ENCODE data around the gene L3MBTL3. TPM values are rescaled to one million over a fixed set of nuclear protein-coding genes. Genes with fewer than 3 reads are reported as not detected.

L3MBTL3 gene
- total RNA-seq, 4 donors from 2014 or later, result 3.1 to 6.7 (median 3.6) TPM

- TF ChIP-seq POLR2A (IDR thresholded peaks at IDR 0.05; ENCODE audit: low read depth), result no peak
- TF ChIP-seq EP300 (IDR thresholded peaks at IDR 0.05), result no peak
- no peak for TF ChIP-seq CTCF (IDR thresholded peaks at IDR 0.05)
- TF ChIP-seq POLR2AphosphoS5 (IDR thresholded peaks at IDR 0.05), result no peak
- Histone ChIP-seq H3K4me1 (no peaks in the 10 kb centered on the region), H3K9me3 (no peaks in the 10 kb centered on the region), H3K27ac (replicated peaks in 1 of 4) (no peak overlapping the region), H3K36me3 (no peaks in the 10 kb centered on the region), H3K27me3 (no peaks in the 10 kb centered on the region), H3K4me3 (no peak overlapping the region)
- intact Hi-C loops (cut with DNase I), result no loop called here
- 82% methylated on average over 6 of the region's 6 CpGs for WGBS
- DNase-seq (ENCODE audit: extremely low spot score), result no peak
Measured at GRCh38 chr6:130029163-130029562, 10.8 kb downstream of the L3MBTL3 start.

GRCh38 chr6:130032758-130033340 is 14.5 kb downstream of the L3MBTL3 start:
- DNase-seq (ENCODE audit: extremely low spot score), result no peak
- Histone ChIP-seq H3K27ac (replicated peaks in 1 of 4) (no peak overlapping the region), H3K27me3 (no peaks in the 10 kb centered on the region), H3K4me1 (no peaks in the 10 kb centered on the region), H3K36me3 (no peaks in the 10 kb centered on the region), H3K9me3 (no peaks in the 10 kb centered on the region), H3K4me3 (no peak overlapping the region)
- no peak for TF ChIP-seq EP300 (IDR thresholded peaks at IDR 0.05)
- TF ChIP-seq POLR2A (IDR thresholded peaks at IDR 0.05; ENCODE audit: low read depth), result no peak
- TF ChIP-seq CTCF (IDR thresholded peaks at IDR 0.05), result no peak
- TF ChIP-seq POLR2AphosphoS5 (IDR thresholded peaks at IDR 0.05), result no peak
- 90% methylated on average over 9 of the region's 9 CpGs for WGBS
- intact Hi-C loops (cut with DNase I), result no loop called here

- Histone ChIP-seq H3K36me3 (no peaks in the 10 kb centered on the region), H3K27me3 (no peaks in the 10 kb centered on the region), H3K4me3 (no peak overlapping the region), H3K4me1 (no peaks in the 10 kb centered on the region), H3K9me3 (no peaks in the 10 kb centered on the region), H3K27ac (replicated peaks in 1 of 4) (no peak overlapping the region)
- 92% methylated on average over 5 of the region's 5 CpGs for WGBS
- intact Hi-C loops (cut with DNase I), result no loop called here
- DNase-seq (ENCODE audit: extremely low spot score), result no peak
- no peak for TF ChIP-seq POLR2AphosphoS5 (IDR thresholded peaks at IDR 0.05)
- no peak for TF ChIP-seq EP300 (IDR thresholded peaks at IDR 0.05)
- no peak for TF ChIP-seq POLR2A (IDR thresholded peaks at IDR 0.05; ENCODE audit: low read depth)
- TF ChIP-seq CTCF (IDR thresholded peaks at IDR 0.05), result no peak
Measured at GRCh38 chr6:130033949-130034348, 15.6 kb downstream of the L3MBTL3 start.

- no peaks in the 10 kb centered on the region for H3K4me1 ChIP-seq
- WGBS, result 81% methylated on average over 11 of the region's 11 CpGs
- TF ChIP-seq POLR2A (IDR thresholded peaks at IDR 0.05; ENCODE audit: low read depth) (no peak), CTCF (IDR thresholded peaks at IDR 0.05) (no peak), EP300 (IDR thresholded peaks at IDR 0.05) (no peak), POLR2AphosphoS5 (IDR thresholded peaks at IDR 0.05) (no peak)
- no peak overlapping the region for H3K27ac ChIP-seq (replicated peaks in 1 of 4)
- no peak overlapping the region for H3K4me3 ChIP-seq
- H3K9me3 ChIP-seq, result no peaks in the 10 kb centered on the region
- intact Hi-C loops (cut with DNase I), result no loop called here
- no peak for DNase-seq (ENCODE audit: extremely low spot score)
- no peaks in the 10 kb centered on the region for H3K36me3 ChIP-seq
- H3K27me3 ChIP-seq, result no peaks in the 10 kb centered on the region
Measured at GRCh38 chr6:130034378-130035146, 16.2 kb downstream of the L3MBTL3 start.

Measured in esophagus muscularis mucosa (tissue), 4 donors.